LNCaP clone FGC (cell line): Measurements from ENCODE around the gene ZHX3.

Experiments
- DNase-seq: peaks from one replicate; pipeline ENCODE4 v3.0.0-alpha.2; 2011; ENCODE audit warnings: low read depth
- H3K4me3 ChIP-seq: 2 replicates; pipeline ENCODE4 v1.5.1; 2011; ENCODE audit warnings: mild to moderate bottlenecking, low read depth, low read length, control low read depth
- TF ChIP-seq, protein P1 (sequence below): IDR thresholded peaks from 2 replicates; pipeline ENCODE4 v1.5.1; 2012; ENCODE audit warnings: mild to moderate bottlenecking; ENCODE audit not compliant: control insufficient read depth, insufficient read depth; ENCODE audit errors: extremely low read depth

Gene ZHX3

DNA sequence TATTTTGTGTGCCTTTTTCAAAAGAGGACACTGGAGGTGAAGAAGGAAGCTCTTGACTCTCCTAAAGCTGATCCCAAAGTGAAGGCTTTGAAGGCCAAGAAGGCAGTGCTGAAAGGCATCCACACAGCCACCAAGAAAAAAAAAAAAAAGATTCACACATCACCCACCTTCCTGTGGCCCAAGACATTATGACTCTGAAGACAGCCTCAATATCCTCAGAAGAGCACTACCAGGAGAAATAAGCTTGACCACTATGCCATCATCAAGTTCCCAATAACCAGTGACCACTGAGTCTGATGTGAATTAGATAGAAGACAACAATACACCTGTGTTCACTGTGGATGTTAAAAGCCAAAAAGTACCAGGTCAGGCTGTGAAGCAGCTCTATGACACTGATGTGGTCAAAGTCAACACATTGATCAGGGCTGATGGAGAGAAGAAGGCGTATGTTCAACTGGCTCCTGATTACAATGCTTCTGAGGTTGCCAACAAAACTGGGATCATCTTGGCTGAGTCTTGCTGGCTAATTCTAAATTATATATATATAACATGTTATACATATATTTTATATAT, 120.8 kb downstream of the ZHX3 start:
- H3K4me3 ChIP-seq, result no peak overlapping the region
- TF ChIP-seq, protein P1, sequence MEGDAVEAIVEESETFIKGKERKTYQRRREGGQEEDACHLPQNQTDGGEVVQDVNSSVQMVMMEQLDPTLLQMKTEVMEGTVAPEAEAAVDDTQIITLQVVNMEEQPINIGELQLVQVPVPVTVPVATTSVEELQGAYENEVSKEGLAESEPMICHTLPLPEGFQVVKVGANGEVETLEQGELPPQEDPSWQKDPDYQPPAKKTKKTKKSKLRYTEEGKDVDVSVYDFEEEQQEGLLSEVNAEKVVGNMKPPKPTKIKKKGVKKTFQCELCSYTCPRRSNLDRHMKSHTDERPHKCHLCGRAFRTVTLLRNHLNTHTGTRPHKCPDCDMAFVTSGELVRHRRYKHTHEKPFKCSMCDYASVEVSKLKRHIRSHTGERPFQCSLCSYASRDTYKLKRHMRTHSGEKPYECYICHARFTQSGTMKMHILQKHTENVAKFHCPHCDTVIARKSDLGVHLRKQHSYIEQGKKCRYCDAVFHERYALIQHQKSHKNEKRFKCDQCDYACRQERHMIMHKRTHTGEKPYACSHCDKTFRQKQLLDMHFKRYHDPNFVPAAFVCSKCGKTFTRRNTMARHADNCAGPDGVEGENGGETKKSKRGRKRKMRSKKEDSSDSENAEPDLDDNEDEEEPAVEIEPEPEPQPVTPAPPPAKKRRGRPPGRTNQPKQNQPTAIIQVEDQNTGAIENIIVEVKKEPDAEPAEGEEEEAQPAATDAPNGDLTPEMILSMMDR, result no peak
- no peak for DNase-seq

DNA sequence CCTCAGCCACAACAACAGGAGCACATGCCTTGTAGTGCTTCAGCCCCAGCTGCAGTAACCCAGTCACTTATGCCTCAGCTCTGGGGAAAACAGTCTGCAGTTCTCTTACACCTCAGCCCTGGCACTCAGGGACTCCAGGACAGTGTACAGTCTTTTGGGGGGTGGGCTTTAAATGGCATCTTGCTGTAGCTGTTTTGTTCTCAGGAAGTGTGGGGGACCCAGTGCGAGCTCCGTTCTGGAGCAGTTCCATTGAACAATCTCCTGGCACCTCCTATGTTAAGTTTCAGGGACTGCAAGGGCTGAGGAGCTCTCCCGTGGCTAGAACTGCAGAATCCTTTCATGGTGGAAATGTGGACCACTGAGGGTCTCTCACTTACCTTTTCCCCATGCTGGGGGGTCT, 125.0 kb downstream of the ZHX3 start:
- DNase-seq, result no peak
- TF ChIP-seq, protein P1, result no peak
- H3K4me3 ChIP-seq, result no peak overlapping the region

DNA sequence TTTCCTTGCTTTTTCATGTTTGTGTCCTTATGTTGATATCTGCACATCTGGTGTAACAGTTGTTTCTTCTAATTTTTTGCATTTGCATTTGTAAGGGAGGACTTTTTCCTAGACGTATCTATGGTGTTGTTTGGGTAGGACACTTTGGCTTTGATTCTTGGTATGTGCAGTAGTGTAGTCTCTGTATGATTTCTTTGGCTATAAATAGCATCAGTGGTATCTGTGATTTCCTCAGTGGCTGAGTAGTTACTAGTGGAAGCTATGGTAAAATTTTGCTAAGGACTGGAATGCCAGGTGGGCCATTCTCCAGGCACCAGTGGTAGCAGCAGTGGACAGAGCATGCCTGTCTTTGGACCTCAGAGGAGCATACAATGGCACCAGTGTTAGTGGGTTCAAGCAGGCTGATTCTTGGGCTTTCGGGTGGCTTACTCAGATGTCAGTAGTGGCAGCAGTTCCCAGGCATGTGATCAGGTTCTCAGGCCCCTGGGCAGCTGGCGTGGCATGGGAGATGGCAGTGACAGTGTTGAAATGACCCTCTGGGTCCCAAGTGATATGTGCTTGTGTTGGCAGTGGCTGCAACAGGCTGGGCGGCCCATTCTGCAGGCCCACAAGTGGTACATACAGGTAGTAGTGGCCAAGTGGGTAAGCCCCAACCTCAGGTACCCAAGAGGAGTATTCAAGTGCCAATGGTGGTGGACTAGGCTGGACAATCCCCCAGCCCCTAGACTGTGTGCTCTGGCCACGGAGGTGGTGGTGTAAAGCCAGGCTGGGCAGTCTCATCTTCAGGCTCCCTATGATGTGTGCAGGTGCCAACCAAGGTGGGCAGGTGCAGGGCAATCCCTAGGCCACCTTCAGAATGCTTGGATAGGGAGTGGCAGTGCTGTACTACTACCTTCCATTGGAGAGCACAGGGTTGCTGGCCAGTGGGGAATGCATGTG, 125.7 kb downstream of the ZHX3 start:
- no peak for DNase-seq
- TF ChIP-seq, protein P1, result no peak
- no peak overlapping the region for H3K4me3 ChIP-seq

DNA sequence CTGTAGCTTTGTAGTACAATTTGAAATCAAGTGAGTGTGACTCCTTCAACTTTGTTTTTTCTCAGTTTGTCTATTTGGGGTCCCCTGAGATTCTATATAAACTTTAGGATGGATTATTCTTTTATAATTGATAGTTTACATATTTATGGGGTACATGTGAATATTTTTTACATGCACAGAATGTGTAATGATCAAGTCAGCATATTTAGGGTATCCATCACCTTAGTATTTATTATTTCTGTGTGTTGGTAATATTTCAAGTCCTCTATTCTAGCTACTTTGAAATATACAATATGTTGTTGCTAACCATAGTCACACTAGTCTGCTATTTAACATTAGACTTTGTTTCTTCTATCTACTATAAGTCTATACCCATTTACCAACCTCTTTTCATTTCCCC, 129.9 kb downstream of the ZHX3 start:
- no peak for DNase-seq
- TF ChIP-seq, protein P1, result no peak
- no peak overlapping the region for H3K4me3 ChIP-seq

DNA sequence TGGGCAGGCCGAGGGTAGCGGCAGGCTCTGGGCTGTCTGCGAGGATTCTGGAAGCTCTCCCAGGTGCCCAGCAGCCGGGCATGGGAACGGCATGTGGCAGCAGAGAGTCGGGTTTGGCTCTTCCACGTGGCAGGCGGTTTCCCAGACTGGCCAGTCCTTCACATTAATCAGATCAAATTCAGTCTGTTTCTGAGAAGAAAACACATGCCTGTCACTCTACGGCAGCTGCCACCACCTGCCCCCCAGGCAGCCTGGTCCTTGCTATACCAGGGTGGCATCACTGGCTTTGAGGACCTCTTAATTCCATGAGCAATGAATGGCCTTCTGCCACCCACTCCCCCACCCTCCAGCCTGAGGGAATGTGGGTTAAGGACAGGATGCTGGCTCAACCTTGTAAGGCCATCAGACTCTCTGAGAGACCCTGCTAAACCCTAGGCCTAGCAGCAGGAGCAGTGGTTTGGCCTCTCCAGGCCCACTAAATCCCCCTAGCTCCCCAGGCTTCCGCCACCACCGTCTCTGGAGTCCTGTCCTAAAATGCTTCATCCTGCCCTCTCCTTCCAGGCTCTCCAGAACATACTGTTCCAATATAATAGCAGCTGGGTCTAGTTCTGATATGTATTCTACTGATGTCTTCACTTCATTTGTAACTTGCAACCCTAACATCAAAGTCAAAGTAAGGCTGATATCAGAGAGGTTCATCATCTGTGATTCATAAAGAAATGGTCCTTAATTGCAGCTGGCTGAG, 132.3 kb downstream of the ZHX3 start:
- DNase-seq, result no peak
- H3K4me3 ChIP-seq, result no peak overlapping the region
- TF ChIP-seq, protein P1, result no peak

DNA sequence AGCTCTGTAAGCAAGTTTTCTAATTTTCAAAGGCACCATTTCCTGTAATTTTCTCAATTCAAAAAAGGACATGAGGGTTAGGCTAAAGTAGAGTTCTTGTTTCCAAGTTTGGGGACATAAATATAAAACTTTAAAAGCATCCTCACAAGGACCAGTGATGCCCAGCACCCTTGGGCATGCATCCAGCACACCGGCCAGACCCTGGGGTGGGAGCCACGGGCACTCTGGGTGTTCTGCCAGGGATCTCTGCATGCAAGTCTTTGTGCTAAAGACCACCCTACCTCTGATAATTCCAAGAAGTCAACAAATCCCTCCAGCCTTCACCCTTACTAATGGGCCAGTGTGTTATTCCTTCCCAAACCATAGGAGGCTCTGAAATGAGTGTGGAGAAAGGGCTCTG, 133.7 kb downstream of the ZHX3 start:
- TF ChIP-seq, protein P1, result no peak
- H3K4me3 ChIP-seq, result no peak overlapping the region
- DNase-seq, result no peak
